ENCODE results near the gene KASH5. TPM values are rescaled to one million over a fixed set of nuclear protein-coding genes. Genes with fewer than 3 reads are reported as not detected.
"Not testable (repeated sequence)": the region's sequence is repeated elsewhere in the genome, so short reads cannot be mapped to it uniquely, and the experiment has no call there.

KASH5 gene
- total RNA-seq, 1 experiment from 2014 or later: not detected

- no peak overlapping the region for H4K91ac ChIP-seq (ENCODE audit: insufficient read length, low read depth, low read length)
- peaks cover 20% of the 10 kb centered on the region; the same call in 1 of the 2 replicates for H3K27me3 ChIP-seq (ENCODE audit: insufficient read depth, low read length)
- H3K79me2 ChIP-seq (ENCODE audit: insufficient read depth, low read length): no peaks in the 10 kb centered on the region
- Mint-ChIP-seq H3K4me3 (peak overlapping the region; percentile 74 to 82), H3K27me3 (ENCODE audit: low read depth) (peaks cover 37% of the 10 kb centered on the region), H3K4me1 (peaks cover 27 to 40% of the 10 kb centered on the region in 2 experiments), H3K36me3 (ENCODE audit: insufficient read depth in 1 of 3, low read depth in 3 of 3) (peaks cover 15 to 27% (median 26%) of the 10 kb centered on the region in 3 experiments), H3K27ac (peak overlapping the region; percentile 19 to 90 (median 88); a peak in 5 of 7 replicates), H3K9me3 (no peaks in the 10 kb centered on the region; a peak in 1 of 5 replicates)
- H3K4me2 ChIP-seq (ENCODE audit: insufficient read depth, insufficient read length, low read length): peak overlapping the region; percentile 44
- H2BK120ac ChIP-seq (ENCODE audit: low read depth, low read length, poor library complexity, severe bottlenecking): no peak overlapping the region
- peaks cover 21% of the 10 kb centered on the region for H3K23me2 ChIP-seq (ENCODE audit: insufficient read length, low read depth, low read length, poor library complexity, severe bottlenecking)
- no peak overlapping the region for H2BK20ac ChIP-seq (ENCODE audit: low read depth, low read length, poor library complexity, severe bottlenecking)
- H2BK5ac ChIP-seq (ENCODE audit: insufficient read length, low read length): no peak overlapping the region
- no CpG with 5 or more reads among the region's 47 CpGs for WGBS (ENCODE audit: extremely low coverage, insufficient read length, low lambda C conversion rate)
- no peak overlapping the region for H3K4ac ChIP-seq (ENCODE audit: low read depth, low read length)
- H4K5ac ChIP-seq (ENCODE audit: insufficient read length, low read depth, low read length): no peak overlapping the region
- peak overlapping the region; percentile 44 for H3K18ac ChIP-seq (ENCODE audit: insufficient read length, low read depth, low read length)
- TF ChIP-seq CTCF (conservative IDR thresholded peaks at IDR 0.05): peak; percentile 90
- peak; percentile 97 for DNase-seq
- H3K23ac ChIP-seq (ENCODE audit: insufficient read length, low read depth, low read length): no peak overlapping the region
- H3K9ac ChIP-seq (ENCODE audit: extremely low read depth, insufficient read length, low read length): no peak overlapping the region
- H2AFZ ChIP-seq (ENCODE audit: low read length): no peak overlapping the region
- no peak overlapping the region for H4K8ac ChIP-seq (replicated peaks; ENCODE audit: insufficient read length, low read depth, low read length)
- H3K9me3 ChIP-seq (ENCODE audit: control insufficient read depth, low read depth, low read length): no peaks in the 10 kb centered on the region
- H3K14ac ChIP-seq (ENCODE audit: insufficient read depth, low read length): 0 out of 2 replicates have a peak overlapping the region, but pooled peaks have one; percentile 4
- no peaks in the 10 kb centered on the region for H4K20me1 ChIP-seq (ENCODE audit: control insufficient read depth, insufficient read depth, insufficient read length)
- no peak overlapping the region for H3K56ac ChIP-seq (ENCODE audit: insufficient read length, low read depth, low read length)
- no peak overlapping the region for H2BK12ac ChIP-seq (ENCODE audit: insufficient read length, low read depth, low read length)
- no peak overlapping the region for H2BK15ac ChIP-seq (ENCODE audit: low read depth, low read length)
- H3K27ac ChIP-seq (ENCODE audit: insufficient read length, low read depth, low read length): no peak overlapping the region
- H2AK5ac ChIP-seq (ENCODE audit: insufficient read length, low read length): no peak overlapping the region
- H3T11ph ChIP-seq (ENCODE audit: low read length): no peak overlapping the region
- H3K79me1 ChIP-seq (ENCODE audit: insufficient read depth, low read depth, low read length, poor library complexity, severe bottlenecking): no peaks in the 10 kb centered on the region
- H3K4me1 ChIP-seq (ENCODE audit: insufficient read depth, low read length): no peaks in the 10 kb centered on the region
Observed at GRCh38 chr19:49443366-49444099, 55.5 kb downstream of the KASH5 start.

- H3K79me1 ChIP-seq (ENCODE audit: insufficient read depth, low read depth, low read length, poor library complexity, severe bottlenecking); H2AK5ac ChIP-seq (ENCODE audit: insufficient read length, low read length); H3K23ac ChIP-seq (ENCODE audit: insufficient read length, low read depth, low read length); H3T11ph ChIP-seq (ENCODE audit: low read length); H2BK12ac ChIP-seq (ENCODE audit: insufficient read length, low read depth, low read length); H3K4ac ChIP-seq (ENCODE audit: low read depth, low read length); H4K20me1 ChIP-seq (ENCODE audit: control insufficient read depth, insufficient read depth, insufficient read length); H4K8ac ChIP-seq (replicated peaks; ENCODE audit: insufficient read length, low read depth, low read length); H3K56ac ChIP-seq (ENCODE audit: insufficient read length, low read depth, low read length); H2BK20ac ChIP-seq (ENCODE audit: low read depth, low read length, poor library complexity, severe bottlenecking); H2BK5ac ChIP-seq (ENCODE audit: insufficient read length, low read length); H3K27ac ChIP-seq (ENCODE audit: insufficient read length, low read depth, low read length); H3K4me2 ChIP-seq (ENCODE audit: insufficient read depth, insufficient read length, low read length); H3K14ac ChIP-seq (ENCODE audit: insufficient read depth, low read length); DNase-seq; H3K79me2 ChIP-seq (ENCODE audit: insufficient read depth, low read length); H2BK15ac ChIP-seq (ENCODE audit: low read depth, low read length); H3K9me3 Mint-ChIP-seq; H2AFZ ChIP-seq (ENCODE audit: low read length); H4K5ac ChIP-seq (ENCODE audit: insufficient read length, low read depth, low read length); H4K91ac ChIP-seq (ENCODE audit: insufficient read length, low read depth, low read length); H3K4me1 ChIP-seq (ENCODE audit: insufficient read depth, low read length); H3K18ac ChIP-seq (ENCODE audit: insufficient read length, low read depth, low read length); H2BK120ac ChIP-seq (ENCODE audit: low read depth, low read length, poor library complexity, severe bottlenecking); H3K9ac ChIP-seq (ENCODE audit: extremely low read depth, insufficient read length, low read length); H3K9me3 ChIP-seq (ENCODE audit: control insufficient read depth, low read depth, low read length): not testable (repeated sequence)
- Mint-ChIP-seq H3K27me3 (ENCODE audit: low read depth) (peaks cover 30% of the 10 kb centered on the region), H3K4me3 (peak overlapping the region; percentile 74 to 82; a peak in 4 of 5 replicates), H3K4me1 (peaks cover 28 to 43% of the 10 kb centered on the region in 2 experiments), H3K36me3 (ENCODE audit: insufficient read depth in 1 of 3, low read depth in 3 of 3) (peaks cover 20 to 33% (median 32%) of the 10 kb centered on the region in 3 experiments), H3K27ac (peak overlapping the region in 2 of 3 experiments; percentile 62 to 73; a peak in 3 of 7 replicates)
- Histone ChIP-seq H3K27me3 (ENCODE audit: insufficient read depth, low read length) (peaks cover 14% of the 10 kb centered on the region; the same call in 1 of the 2 replicates), H3K23me2 (ENCODE audit: insufficient read length, low read depth, low read length, poor library complexity, severe bottlenecking) (peaks cover 21% of the 10 kb centered on the region)
- WGBS (ENCODE audit: extremely low coverage, insufficient read length, low lambda C conversion rate): no CpG with 5 or more reads among the region's 5 CpGs
Observed at GRCh38 chr19:49444100-49444700, 56.2 kb downstream of the KASH5 start.
